ENCODE results near the gene SRR. TPM values are rescaled to one million over a fixed set of nuclear protein-coding genes. Genes with fewer than 3 reads are reported as not detected.

SRR gene
- polyA plus RNA-seq, 1 experiment = 27.3 TPM

- ChIA-PET POLR2A (no interaction called here), CTCF (no interaction called here)
- Histone ChIP-seq H3K9me3 (ENCODE audit: control insufficient read depth, insufficient read depth, low read length) (no peaks in the 10 kb centered on the region), H3K27me3 (ENCODE audit: control insufficient read depth, insufficient read depth, low read length) (no peaks in the 10 kb centered on the region), H3K27ac (ENCODE audit: low read depth, low read length) (no peak overlapping the region), H3K4me3 (ENCODE audit: low read depth, low read length) (no peak overlapping the region)
- no peak for TF ChIP-seq CTCF (IDR thresholded peaks at IDR 0.05; ENCODE audit: low read depth, low read length)
- DNase-seq (ENCODE audit: low read depth, low spot score) = no peak
Measured at GRCh38 chr17:2317796-2318195, 14.0 kb downstream of the SRR start.

- Histone ChIP-seq H3K27me3 (ENCODE audit: control insufficient read depth, insufficient read depth, low read length) (no peaks in the 10 kb centered on the region), H3K9me3 (ENCODE audit: control insufficient read depth, insufficient read depth, low read length) (no peaks in the 10 kb centered on the region), H3K4me3 (ENCODE audit: low read depth, low read length) (no peak overlapping the region), H3K27ac (ENCODE audit: low read depth, low read length) (no peak overlapping the region)
- CTCF ChIA-PET = no interaction called here
- POLR2A ChIA-PET = no interaction called here
- DNase-seq (ENCODE audit: low read depth, low spot score) = no peak
- TF ChIP-seq CTCF (IDR thresholded peaks at IDR 0.05; ENCODE audit: low read depth, low read length) = no peak
Measured at GRCh38 chr17:2319051-2319450, 15.3 kb downstream of the SRR start.

GRCh38 chr17:2321399-2321798, 17.6 kb downstream of the SRR start:
- no peak for DNase-seq (ENCODE audit: low read depth, low spot score)
- H3K4me3 ChIP-seq (ENCODE audit: low read depth, low read length) = no peak overlapping the region
- no peak overlapping the region for H3K27ac ChIP-seq (ENCODE audit: low read depth, low read length)
- ChIA-PET POLR2A (interaction anchor here (1.1 to 1.3 kb wide), 2 partner anchors 15 to 17 kb away, joined by 3 to 4 read pairs; partner anchors contain the start of genes SRR and TSR1), CTCF (no interaction called here)
- no peaks in the 10 kb centered on the region for H3K9me3 ChIP-seq (ENCODE audit: control insufficient read depth, insufficient read depth, low read length)
- no peaks in the 10 kb centered on the region for H3K27me3 ChIP-seq (ENCODE audit: control insufficient read depth, insufficient read depth, low read length)
- TF ChIP-seq CTCF (IDR thresholded peaks at IDR 0.05; ENCODE audit: low read depth, low read length) = no peak

- POLR2A ChIA-PET = no interaction called here
- H3K4me3 ChIP-seq (ENCODE audit: low read depth, low read length) = no peak overlapping the region
- no peak for DNase-seq (ENCODE audit: low read depth, low spot score)
- H3K9me3 ChIP-seq (ENCODE audit: control insufficient read depth, insufficient read depth, low read length) = no peaks in the 10 kb centered on the region
- CTCF ChIA-PET = no interaction called here
- no peaks in the 10 kb centered on the region for H3K27me3 ChIP-seq (ENCODE audit: control insufficient read depth, insufficient read depth, low read length)
- no peak overlapping the region for H3K27ac ChIP-seq (ENCODE audit: low read depth, low read length)
- TF ChIP-seq CTCF (IDR thresholded peaks at IDR 0.05; ENCODE audit: low read depth, low read length) = no peak
Measured at GRCh38 chr17:2323629-2324314, 20.0 kb downstream of the SRR start.

- ChIA-PET CTCF (interaction anchor here (0.7 to 1.9 kb wide), 2 partner anchors 51 to 277 kb away, joined by 4 read pairs; no protein-coding TSS in a partner anchor), POLR2A (no interaction called here)
- no peaks in the 10 kb centered on the region for H3K27me3 ChIP-seq (ENCODE audit: control insufficient read depth, insufficient read depth, low read length)
- no peak for TF ChIP-seq CTCF (IDR thresholded peaks at IDR 0.05; ENCODE audit: low read depth, low read length)
- H3K27ac ChIP-seq (ENCODE audit: low read depth, low read length) = no peak overlapping the region
- H3K4me3 ChIP-seq (ENCODE audit: low read depth, low read length) = no peak overlapping the region
- no peak for DNase-seq (ENCODE audit: low read depth, low spot score)
- no peaks in the 10 kb centered on the region for H3K9me3 ChIP-seq (ENCODE audit: control insufficient read depth, insufficient read depth, low read length)
Measured at GRCh38 chr17:2331303-2331702, 27.6 kb downstream of the SRR start.
